GM18508 (cell line): ENCODE measurements around the gene DAB2IP.

Experiments used
- ATAC-seq: cut with Tn5 transposase; IDR thresholded peaks from one replicate; pipeline ENCODE4 v1.9.1; 2021; ENCODE audit warnings: moderate number of reproducible peaks; ENCODE audit not compliant: insufficient read depth, unreplicated experiment

Gene DAB2IP

DNA sequence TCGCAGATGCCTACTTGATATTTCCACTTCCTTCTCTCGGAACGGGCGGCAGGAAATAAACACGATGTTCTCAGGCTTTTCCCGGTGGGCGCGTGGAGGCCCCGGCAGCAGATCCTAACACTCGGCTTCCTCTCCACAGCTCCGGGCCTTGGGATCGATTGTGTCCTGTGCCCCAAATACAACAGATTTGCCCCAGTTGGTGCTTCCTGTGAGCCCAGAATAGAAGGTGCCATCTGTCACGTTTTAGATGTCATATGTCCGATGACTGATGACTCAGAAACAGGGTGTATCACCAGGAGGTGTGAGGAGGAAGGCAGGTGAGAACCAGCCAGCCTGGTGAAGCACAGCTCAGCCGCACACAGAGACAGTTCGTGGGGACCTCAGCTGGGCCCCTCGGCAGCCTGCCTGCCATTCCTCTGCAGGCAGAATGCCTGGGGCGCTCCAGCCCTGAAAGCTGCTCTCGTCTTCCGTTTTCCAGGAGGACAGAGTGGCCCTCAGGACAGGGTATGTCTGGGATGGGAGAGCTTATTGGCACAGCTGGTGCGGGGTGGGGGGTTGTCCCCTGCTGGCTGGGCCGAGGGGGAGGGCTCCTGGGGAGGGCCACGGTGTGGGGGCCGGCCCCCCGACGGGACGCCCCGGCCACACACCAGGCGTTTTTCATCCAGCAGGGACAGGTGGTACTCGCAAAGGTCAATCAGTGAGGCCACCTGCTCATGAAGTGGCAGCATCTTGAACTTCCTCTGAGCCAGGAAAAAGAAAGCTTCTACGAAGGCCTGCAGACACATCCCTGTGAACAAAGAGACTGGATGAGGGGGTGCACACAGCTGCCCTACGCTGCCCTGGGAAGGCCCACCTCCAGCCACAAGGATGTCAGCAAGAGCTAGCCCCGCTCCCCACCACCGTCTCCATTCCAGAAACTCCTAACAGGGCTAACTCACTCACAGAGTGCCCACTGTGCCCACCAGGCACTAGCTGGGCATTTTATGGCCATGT, 171.0 kb downstream of the DAB2IP start:
- ATAC-seq, result no peak

DNA sequence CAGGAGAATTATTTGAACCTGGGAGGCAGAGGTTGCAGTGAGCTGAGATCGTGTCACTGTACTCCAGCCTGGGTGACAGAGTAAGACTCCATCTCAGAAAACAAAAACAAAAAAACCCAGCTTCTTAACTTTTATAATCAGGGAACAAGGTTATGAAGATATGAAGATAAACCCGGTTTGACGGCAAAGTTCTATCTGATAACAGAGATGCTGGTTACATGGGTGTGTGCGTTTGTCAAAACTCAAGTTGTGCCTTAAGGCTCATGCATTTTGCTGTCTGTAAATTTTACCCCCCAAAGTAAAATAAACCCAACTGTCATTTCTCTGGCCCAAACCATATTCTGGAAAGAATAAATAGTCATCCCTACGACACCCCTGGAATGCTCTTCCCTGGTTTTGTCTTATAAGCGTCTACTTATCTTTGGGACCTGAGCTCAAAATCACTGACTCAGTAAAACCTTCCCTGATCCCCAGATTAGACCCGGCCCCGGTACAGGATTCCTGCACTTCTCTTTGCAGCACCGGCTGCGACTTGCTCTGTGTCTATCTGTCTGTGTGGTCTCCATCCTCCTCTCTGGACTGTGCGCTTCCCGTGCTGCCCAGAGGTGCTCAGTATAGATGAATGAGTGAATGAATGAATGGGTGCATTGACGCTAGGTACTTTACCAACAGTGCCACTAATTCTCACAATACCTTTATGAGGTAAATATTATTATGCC, 172.2 kb downstream of the DAB2IP start:
- ATAC-seq, result no peak

DNA sequence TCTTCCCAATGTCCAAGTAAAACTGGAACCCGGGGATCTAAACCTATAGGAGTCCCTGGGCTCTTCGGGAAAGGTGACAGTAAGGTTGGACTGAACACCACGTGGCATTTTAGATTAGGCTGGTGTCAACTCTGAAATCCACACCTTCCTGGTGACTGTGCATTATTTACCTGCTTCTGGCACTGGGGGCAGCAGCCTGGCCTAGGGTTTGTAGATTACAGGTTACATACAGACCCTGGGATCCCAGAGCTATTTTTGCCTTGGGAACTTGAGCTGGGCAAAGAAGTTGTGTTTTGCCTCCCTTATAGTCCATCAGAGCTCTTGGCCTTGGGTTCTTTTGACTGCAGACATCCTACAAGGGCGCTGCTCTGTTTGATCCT, 173.2 kb downstream of the DAB2IP start:
- ATAC-seq, result no peak

DNA sequence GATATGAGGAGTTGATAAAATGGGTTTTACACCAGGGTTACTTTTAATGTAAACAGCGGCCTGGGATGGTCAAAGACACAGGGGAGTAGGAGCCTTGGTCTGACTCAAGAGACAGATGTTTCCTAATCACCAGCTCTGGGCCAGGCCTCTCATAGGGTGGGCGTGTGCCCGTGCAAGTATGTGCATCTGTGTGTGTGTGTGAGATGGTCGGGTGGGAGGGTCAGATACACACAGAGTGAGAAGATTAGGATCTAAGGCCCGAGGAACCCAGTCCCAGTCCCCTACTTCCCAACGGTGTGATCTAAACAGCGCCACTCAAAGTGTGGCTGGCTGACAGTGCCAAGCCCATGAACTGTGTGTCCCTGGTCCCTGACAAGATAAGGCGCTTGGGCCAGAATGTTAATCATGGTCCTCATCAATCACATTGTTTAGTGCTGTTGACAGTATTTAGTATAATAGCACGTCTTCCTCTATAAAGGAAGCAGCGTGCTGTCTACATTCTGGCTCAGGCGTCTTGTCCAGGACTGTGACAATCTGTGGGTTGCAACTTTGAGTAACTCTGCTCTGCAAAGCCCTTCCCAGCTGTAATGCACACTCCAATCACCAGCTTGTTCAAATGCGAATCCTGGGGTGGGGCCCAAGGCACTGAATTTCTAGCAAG, 173.7 kb downstream of the DAB2IP start:
- no peak for ATAC-seq

DNA sequence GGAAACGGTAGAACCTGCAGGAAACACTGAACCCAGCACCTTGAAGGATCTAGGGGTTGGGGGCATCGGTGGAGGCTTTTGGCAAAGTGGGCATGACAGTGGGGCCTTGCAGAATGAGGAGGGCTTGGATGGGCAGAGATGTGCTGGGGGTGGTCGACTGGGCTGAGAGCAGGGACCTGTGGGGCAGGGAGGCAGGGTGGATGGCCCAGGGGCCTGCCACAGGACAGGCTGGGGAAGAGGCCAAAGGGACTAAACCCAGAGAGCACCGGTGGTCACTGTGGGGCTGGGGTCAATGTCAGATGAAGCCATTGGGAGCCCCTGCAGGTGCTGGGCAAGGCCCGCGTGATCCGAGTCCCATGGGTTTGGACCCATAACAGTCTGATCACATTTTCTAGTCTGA, 175.3 kb downstream of the DAB2IP start:
- ATAC-seq, result no peak

DNA sequence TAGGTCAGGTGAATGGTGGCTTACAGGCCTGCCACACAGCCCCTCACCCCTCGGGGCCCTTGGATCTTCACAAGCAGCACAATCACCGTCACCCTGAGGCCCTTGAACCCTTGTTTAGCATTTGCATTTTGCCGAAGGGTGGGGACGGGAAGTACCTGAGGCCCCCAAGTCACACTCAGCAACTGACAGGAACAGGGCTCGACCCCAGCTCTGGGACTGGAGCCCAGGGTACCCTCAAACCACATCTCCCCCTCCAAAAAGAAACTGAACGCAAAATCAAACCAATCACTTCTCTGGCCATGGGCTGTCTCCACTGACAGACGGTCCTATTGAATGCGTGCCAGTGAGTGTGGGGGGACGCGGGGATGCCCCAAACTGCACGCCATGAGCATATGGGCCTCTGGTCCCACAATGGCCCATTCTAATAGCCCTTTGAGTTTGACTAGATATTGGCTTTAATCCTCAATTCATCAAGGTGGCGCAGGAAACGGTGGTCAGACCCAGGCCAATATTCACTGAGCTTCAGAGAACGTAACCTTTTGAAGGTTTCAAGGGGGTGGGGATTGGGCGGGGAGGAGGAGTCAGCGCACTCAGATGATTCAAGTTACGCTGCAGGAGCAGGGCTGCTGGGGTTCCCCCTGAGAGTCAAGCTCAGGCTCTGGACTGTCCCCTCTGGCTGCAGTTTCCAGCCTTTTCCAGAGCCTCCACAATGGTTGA, 176.0 kb downstream of the DAB2IP start:
- ATAC-seq, result no peak

DNA sequence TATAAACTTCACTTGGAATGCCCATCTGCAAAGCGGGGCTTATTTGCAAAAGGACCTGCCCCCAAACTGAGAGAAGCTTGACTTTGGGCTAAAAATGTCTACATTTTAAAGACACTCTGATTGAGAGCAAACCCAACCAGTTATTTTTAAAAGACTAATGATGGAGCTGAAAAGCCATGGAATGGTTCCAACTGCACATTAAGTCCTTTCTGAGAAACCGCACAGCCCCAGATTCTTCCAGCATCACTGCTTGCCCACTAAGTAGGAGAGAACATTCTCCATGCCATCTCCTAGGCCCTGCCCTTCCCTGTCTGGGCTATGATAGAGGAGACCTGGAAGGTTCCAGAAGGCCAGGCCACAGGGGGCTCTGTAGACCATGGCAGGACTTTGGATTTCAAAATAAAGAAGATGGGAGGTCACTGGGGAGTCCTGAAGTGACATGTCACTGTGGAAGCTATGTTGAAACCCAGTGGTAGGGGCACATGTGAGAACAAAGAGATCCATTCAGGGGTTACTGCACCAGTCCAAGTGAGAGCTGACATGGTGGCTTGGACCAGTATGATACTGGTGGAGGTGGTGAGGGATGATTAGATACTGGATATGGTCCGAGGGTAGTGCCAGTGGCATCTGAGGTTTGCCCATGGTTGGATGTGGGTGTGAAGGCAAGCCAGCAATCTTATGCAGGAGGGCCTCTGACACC, 179.2 kb downstream of the DAB2IP start:
- no peak for ATAC-seq

DNA sequence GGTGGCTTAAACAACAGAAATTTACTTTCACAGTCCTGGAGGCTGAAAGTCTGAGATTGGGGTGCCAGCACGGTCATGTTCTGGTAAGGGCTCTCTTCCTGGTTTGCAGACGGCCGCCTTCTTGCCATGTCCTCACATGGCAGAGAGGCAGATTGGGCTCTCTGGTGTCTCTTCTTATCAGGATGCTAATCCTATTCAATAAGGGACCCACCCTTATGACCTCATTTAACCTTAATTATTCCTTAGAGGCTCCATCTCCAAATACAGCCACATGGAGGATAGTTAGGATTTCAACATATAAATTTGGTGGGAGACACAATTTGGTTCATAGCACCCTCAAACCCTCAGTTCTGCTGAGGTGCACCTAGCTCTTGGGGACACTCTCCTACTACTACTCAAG, 180.4 kb downstream of the DAB2IP start:
- ATAC-seq, result no peak

DNA sequence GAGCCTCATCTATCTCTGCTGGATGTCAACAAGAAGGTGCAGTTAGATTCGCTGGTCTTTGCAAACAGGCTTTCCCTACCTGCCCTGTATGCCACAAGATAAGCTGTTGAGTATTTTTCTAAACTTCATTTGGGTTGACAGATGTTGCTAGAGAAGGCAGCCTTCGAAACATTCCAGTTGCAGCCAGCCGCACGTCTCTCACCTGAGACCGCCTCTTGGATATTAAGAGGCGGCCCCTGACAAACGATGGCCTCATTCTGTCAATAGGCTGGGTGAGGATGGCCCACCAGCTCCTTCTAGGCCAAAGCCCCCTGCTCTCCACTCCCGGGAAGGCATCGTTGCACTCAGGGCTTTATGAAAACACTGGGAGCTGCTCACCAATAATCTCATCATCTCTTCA, 181.6 kb downstream of the DAB2IP start:
- ATAC-seq, result no peak
